Hepatocyte (in vitro differentiated cells): ENCODE results near the gene ESYT3. TPM values are rescaled to one million over a fixed set of nuclear protein-coding genes. Genes with fewer than 3 reads are reported as not detected.

Experiments
- DNase-seq: peaks from one replicate; pipeline ENCODE4 v3.0.0-alpha.2; 2016; ENCODE audit warnings: low spot score
- H2AFZ ChIP-seq: fragments of 200-600 bp; sonication (generic); 2 replicates; pipeline ENCODE4 v1.6.0; 2016; ENCODE audit warnings: antibody characterized with exemption, mild to moderate bottlenecking
- H3K27ac ChIP-seq: fragments of 200-600 bp; sonication (generic); 2 replicates; pipeline ENCODE4 v1.5.1; 2016; ENCODE audit warnings: mild to moderate bottlenecking
- H3K27me3 ChIP-seq: fragments of 200-600 bp; sonication (generic); 2 replicates; pipeline ENCODE4 v1.6.1; 2016
- H3K36me3 ChIP-seq: fragments of 200-600 bp; sonication (generic); replicated peaks from 2 replicates; pipeline ENCODE4 v1.5.1; 2016; ENCODE audit warnings: low read depth; ENCODE audit not compliant: insufficient read depth
- H3K4me1 ChIP-seq: fragments of 200-600 bp; sonication (generic); 2 replicates; pipeline ENCODE4 v1.5.1; 2016; ENCODE audit warnings: mild to moderate bottlenecking, moderate library complexity; ENCODE audit not compliant: insufficient read depth
- H3K4me2 ChIP-seq: fragments of 200-600 bp; sonication (generic); 2 replicates; pipeline ENCODE4 v1.6.0; 2016
- H3K4me3 ChIP-seq: fragments of 200-600 bp; sonication (generic); 2 replicates; pipeline ENCODE4 v1.5.1; 2016; ENCODE audit warnings: mild to moderate bottlenecking
- H3K79me2 ChIP-seq: fragments of 200-600 bp; sonication (generic); 2 replicates; pipeline ENCODE4 v1.6.0; 2017; ENCODE audit warnings: mild to moderate bottlenecking
- H3K9me2 ChIP-seq: fragments of 200-600 bp; sonication (generic); replicated peaks from 2 replicates; pipeline ENCODE4 v1.6.0; 2017; ENCODE audit warnings: mild to moderate bottlenecking; ENCODE audit not compliant: insufficient read depth
- H3K9me3 ChIP-seq: fragments of 200-600 bp; sonication (generic); 2 replicates; pipeline ENCODE4 v1.5.1; 2016; ENCODE audit warnings: low read depth, mild to moderate bottlenecking
- H4K20me1 ChIP-seq: fragments of 200-600 bp; sonication (generic); 2 replicates; pipeline ENCODE4 v1.6.0; 2016; ENCODE audit warnings: mild to moderate bottlenecking; ENCODE audit not compliant: insufficient read depth, poor library complexity, severe bottlenecking
- CTCF ChIP-seq: fragments of 200-600 bp; sonication (generic); IDR thresholded peaks from 2 replicates; pipeline ENCODE4 v1.5.1; 2016; ENCODE audit warnings: antibody characterized with exemption, mild to moderate bottlenecking; ENCODE audit not compliant: poor library complexity
- EZH2 ChIP-seq: fragments of 200-600 bp; sonication (generic); IDR thresholded peaks from 2 replicates; pipeline ENCODE4 v1.6.1; 2016; ENCODE audit warnings: antibody characterized with exemption, mild to moderate bottlenecking, borderline replicate concordance
- EZH2phosphoT487 ChIP-seq: fragments of 200-600 bp; sonication (generic); IDR thresholded peaks from one replicate; pipeline ENCODE4 v1.6.1; 2018; ENCODE audit warnings: antibody characterized with exemption, mild to moderate bottlenecking, low read depth, moderate library complexity; ENCODE audit not compliant: unreplicated experiment, severe bottlenecking
- WGBS: methylation state at CpG from one replicate; pipeline ENCODE4 v1.1.6; 2016; ENCODE audit warnings: low lambda C conversion rate; ENCODE audit errors: missing lambda C conversion rate; 5-methylcytosine and 5-hydroxymethylcytosine counted together
- polyA plus RNA-seq: library from polyadenylated mRNA; unstranded; fragments of >200 nt; fragmentation: Nextera tagmentation; extraction: Ambion mirVana; gene quantifications from 2 replicates; pipeline ENCODE4 v1.2.1, GENCODE V29; 2016
- total RNA-seq: library from RNA; depleted of rRNA; stranded (reverse); fragments of >200 nt; gene quantifications from 2 replicates; pipeline ENCODE4 v1.2.3, GENCODE V29; 2014

Gene ESYT3
- total and polyA plus RNA-seq, 2 experiments from 2014 or later = 0.47 to 1.1 TPM

DNA sequence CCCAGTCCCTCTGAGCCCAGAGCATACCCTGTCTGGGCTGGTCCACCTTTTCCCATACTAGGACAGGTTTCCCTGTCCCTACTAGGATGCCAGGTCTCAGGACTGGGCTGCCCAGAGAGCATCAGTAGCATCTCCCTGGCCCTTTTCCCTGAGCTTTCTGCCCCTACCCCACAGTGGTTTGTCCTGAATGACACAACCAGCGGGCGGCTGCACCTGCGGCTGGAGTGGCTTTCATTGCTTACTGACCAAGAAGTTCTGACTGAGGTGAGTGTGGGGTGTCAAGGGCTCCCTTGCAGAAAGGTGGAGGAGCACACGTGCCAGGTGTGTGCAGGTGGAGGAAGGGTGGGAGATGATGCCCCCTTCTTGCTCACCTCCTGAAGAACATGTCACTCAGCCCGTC lies 33.5 kb downstream of the ESYT3 start:
- no peaks in the 10 kb centered on the region for H3K4me1 ChIP-seq
- no peak overlapping the region for H3K4me3 ChIP-seq
- no peak overlapping the region for H3K27ac ChIP-seq
- H3K9me2 ChIP-seq = no peaks in the 10 kb centered on the region
- no peaks in the 10 kb centered on the region for H3K79me2 ChIP-seq
- DNase-seq = no peak
- H3K9me3 ChIP-seq = no peaks in the 10 kb centered on the region
- no peaks in the 10 kb centered on the region for H3K36me3 ChIP-seq
- TF ChIP-seq CTCF (no peak), EZH2 (no peak), EZH2phosphoT487 (no peak)
- no peaks in the 10 kb centered on the region for H4K20me1 ChIP-seq
- no peak overlapping the region for H2AFZ ChIP-seq
- 98% methylated on average over 5 of the region's 5 CpGs for WGBS
- H3K4me2 ChIP-seq = no peak overlapping the region
- no peaks in the 10 kb centered on the region for H3K27me3 ChIP-seq

GRCh38 chr3:138468451-138468850 lies 34.0 kb downstream of the ESYT3 start:
- no peak for TF ChIP-seq EZH2
- no peak overlapping the region for H3K4me3 ChIP-seq
- no peaks in the 10 kb centered on the region for H3K4me1 ChIP-seq
- H3K27ac ChIP-seq = no peak overlapping the region
- no peak overlapping the region for H3K4me2 ChIP-seq
- no peaks in the 10 kb centered on the region for H3K36me3 ChIP-seq
- H3K79me2 ChIP-seq = no peaks in the 10 kb centered on the region
- no peak for DNase-seq
- no peaks in the 10 kb centered on the region for H3K9me3 ChIP-seq
- H2AFZ ChIP-seq = no peak overlapping the region
- 80% methylated on average over 6 of the region's 6 CpGs for WGBS
- H3K9me2 ChIP-seq = no peaks in the 10 kb centered on the region
- no peaks in the 10 kb centered on the region for H4K20me1 ChIP-seq
- H3K27me3 ChIP-seq = no peaks in the 10 kb centered on the region

DNA sequence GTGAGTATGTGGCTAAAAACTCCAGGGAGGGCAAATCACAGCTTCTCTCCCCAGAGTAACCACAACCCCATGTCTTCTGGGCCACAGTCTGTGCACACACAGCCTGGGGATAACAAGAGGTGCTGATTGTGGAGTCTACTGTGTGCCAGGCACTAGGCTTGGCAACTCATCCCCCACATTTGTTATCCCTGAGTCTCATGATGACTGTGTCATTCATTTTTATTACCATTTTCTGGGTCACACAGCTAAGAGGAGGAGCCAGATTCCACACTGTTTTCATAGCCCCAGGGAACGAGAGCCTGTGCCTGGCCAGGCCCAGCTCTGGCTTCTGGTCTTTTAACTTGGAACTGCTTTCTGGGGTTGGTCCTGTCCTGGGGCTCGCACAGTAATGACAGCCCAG lies 34.5 kb downstream of the ESYT3 start:
- no peak overlapping the region for H3K4me3 ChIP-seq
- 81% methylated on average over 2 of the region's 2 CpGs for WGBS
- no peak for DNase-seq

DNA sequence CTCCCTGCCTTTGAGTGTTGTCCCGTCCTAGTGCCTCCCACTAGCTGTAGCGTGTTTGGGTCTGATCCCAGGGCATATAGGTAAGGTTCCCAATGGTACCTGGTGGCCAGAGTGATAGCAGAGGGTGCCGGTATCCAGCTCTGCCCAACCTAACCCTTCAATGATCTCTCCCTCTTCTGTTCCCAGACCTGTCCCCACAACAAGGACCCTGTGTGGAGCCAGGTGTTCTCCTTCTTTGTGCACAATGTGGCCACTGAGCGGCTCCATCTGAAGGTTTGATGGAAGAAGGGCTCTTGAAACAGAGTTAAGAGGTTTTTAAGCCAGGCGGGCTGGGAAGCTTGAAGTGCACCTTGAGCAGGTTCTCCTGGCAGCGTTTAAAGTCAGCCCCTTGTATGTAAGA lies 35.5 kb downstream of the ESYT3 start:
- WGBS = 85% methylated on average over 6 of the region's 6 CpGs
- Histone ChIP-seq H3K4me1 (no peaks in the 10 kb centered on the region), H3K36me3 (no peaks in the 10 kb centered on the region), H3K9me3 (no peaks in the 10 kb centered on the region), H3K27me3 (no peaks in the 10 kb centered on the region), H3K4me3 (no peak overlapping the region), H2AFZ (no peak overlapping the region), H3K27ac (no peak overlapping the region), H3K79me2 (no peaks in the 10 kb centered on the region), H3K9me2 (no peaks in the 10 kb centered on the region), H3K4me2 (no peak overlapping the region), H4K20me1 (no peaks in the 10 kb centered on the region)
- TF ChIP-seq CTCF (no peak), EZH2 (no peak), EZH2phosphoT487 (no peak)
- no peak for DNase-seq

More for the DNA sequence above, 34.5 kb downstream of the ESYT3 start:
- H4K20me1 ChIP-seq = no peaks in the 10 kb centered on the region
- TF ChIP-seq CTCF = no peak
- no peak for TF ChIP-seq EZH2
- no peak for TF ChIP-seq EZH2phosphoT487
- no peak overlapping the region for H2AFZ ChIP-seq
- H3K27me3 ChIP-seq = no peaks in the 10 kb centered on the region
- H3K4me2 ChIP-seq = no peak overlapping the region
- no peaks in the 10 kb centered on the region for H3K79me2 ChIP-seq
- no peaks in the 10 kb centered on the region for H3K9me3 ChIP-seq
- H3K9me2 ChIP-seq = no peaks in the 10 kb centered on the region
- no peak overlapping the region for H3K27ac ChIP-seq
- H3K4me1 ChIP-seq = no peaks in the 10 kb centered on the region
- no peaks in the 10 kb centered on the region for H3K36me3 ChIP-seq
